ENCODE results near the gene UBE2E2.

UBE2E2 gene

DNA sequence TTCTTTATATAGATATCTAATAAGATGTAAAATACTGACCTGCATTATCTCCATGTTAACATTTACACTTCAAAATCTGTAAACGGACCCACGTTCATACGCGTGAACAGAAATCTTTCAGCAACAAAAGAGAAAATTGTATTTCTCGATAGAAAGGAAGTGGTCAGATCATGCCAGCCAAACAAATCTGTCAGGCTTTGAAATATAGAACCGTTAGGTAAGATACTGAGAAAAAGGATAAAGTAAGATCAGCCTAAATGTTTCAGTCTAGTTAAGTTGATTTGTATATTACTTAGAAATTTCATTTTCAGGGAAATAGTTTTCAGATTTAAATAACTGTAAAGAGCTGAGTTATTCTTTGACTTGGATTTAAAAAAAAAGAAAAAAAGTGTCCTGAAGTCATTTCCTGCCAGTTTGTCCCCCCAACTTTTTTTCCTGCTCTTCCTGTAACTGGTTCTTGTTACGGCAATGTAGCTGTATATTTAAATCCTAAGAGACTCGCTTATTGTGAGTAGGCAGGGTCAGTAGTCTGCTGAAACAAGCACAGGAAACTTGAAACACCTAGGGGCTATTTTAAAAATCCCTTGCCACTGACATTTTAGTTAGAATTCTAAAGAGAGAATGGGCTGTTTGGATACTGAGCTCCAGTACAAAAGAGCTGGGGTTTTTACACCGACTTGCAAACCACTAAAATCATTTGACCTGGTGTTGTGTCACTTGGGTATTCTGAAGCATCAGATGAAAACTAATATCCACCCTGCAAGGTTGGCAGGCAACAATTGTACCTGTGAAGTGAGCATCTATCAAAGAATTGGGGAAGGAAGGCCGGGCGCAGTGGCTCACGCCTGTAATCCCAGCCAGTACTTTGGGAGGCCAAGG lies 237.5 kb downstream of the UBE2E2 start:
- no peak for DNase-seq (ENCODE audit: low read depth)

GRCh38 chr3:23442598-23443383 lies 239.7 kb downstream of the UBE2E2 start:
- no peak for DNase-seq (ENCODE audit: low read depth)

- DNase-seq (ENCODE audit: low read depth): no peak
These were observed 241.3 kb downstream of the UBE2E2 start for GRCh38 chr3:23444386-23444785.

- no peak for DNase-seq (ENCODE audit: low read depth)
These were observed 243.2 kb downstream of the UBE2E2 start for GRCh38 chr3:23446301-23446700.

DNA sequence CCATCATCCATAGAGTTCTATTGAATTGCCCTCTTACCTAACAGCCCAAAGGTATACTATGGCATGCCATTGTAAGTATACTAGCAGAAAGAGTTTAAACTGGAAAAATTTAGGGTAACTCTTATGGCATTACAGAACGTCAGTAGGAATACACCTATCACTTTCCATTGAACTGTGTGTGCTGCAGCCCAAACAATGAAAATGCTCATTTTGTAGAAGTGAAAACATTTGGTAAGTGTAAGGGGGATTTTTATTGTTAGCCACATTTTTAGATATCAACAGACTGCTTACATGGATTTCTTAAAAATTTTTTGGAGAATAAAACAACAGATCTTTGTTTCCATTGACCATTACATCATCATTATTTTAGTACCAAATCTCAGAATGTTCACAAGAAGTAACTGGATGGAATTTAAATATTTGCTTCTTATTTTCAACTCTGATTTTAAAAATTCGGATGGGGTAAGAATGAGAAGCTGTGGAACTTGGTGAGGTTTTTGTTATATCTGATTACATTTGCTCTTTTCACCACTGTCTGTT lies 245.9 kb downstream of the UBE2E2 start:
- no peak for DNase-seq (ENCODE audit: low read depth)

DNA sequence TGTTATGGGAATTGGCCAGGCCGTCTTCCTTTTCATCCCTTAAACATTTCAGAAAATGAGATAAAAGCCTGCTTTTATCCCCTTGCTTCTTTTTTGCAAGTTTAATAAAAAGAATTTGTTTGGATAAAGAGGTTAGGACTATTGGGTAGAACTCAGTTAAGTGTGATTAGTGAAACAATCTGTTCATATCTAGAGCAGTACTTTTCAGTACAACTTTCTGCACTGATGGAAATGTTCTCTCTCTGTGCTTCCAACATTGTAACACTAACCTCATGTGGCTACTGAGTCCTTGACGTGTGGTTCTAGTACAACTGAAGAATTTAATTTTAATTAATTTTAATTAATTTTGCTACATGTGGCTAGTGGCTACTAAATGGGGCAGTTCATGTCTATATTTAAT lies 246.9 kb downstream of the UBE2E2 start:
- DNase-seq (ENCODE audit: low read depth): no peak

DNA sequence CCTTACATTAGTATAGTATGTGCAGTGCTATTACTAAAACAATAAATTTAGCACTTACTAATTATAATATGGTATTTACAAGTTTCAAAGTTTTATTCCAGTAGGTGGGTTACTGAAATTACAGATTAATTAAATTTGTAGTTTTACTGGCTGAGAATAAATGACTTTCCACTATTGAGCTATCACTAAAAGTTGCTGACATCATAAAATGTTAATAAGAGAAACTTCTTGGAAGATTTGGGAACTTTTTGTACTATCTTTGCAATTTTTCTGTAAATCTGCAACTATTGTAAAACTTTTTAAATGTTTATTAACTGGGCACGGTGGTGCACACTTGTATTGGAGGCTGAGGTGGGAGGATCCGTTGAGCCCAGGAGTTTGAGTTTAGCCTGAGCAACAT lies 247.7 kb downstream of the UBE2E2 start:
- DNase-seq (ENCODE audit: low read depth): no peak

DNA sequence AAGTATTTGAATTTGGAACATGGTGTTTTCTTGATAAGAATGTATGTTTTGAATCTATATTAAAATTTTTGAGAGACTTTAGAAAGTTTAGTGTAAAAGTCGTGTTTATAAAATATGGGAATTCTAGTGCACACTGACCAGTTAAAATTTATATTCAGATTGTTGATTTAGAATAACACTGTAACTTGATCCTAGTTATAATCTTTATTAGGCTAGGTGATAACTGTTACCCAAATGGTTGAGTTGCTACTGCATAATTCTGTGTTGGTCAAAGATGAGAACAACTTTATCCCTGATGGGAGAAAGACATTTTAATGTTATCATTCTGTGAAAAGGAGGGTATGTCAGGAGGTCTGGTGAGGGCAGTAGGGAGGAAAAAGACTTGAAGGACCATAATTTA lies 249.3 kb downstream of the UBE2E2 start:
- no peak for DNase-seq (ENCODE audit: low read depth)

GRCh38 chr3:23455084-23455483 lies 252.0 kb downstream of the UBE2E2 start:
- DNase-seq (ENCODE audit: low read depth): no peak

- DNase-seq (ENCODE audit: low read depth): no peak
These were observed 252.6 kb downstream of the UBE2E2 start for GRCh38 chr3:23455775-23456174.

DNA sequence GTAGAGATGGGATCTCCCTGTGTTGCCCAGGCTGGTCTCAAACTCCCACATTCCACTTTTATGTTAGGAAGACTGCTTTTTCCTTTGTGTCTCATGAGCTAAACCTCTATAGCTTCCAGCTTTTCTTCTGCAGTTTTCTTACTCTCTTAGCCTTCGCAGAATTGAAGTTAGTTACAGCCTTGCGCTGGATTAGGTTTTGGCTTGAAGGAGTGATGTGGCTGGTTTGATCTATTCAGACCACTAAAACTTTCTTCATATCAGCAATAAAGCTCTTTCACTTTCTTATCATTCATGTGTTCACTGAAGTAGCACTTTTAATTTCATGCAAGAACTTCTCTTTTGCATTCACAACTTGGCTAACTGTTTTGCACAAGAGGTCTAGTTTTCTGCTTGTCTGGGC lies 254.6 kb downstream of the UBE2E2 start:
- DNase-seq (ENCODE audit: low read depth): no peak

GRCh38 chr3:23459465-23459864 lies 256.3 kb downstream of the UBE2E2 start:
- no peak for DNase-seq (ENCODE audit: low read depth)

- no peak for DNase-seq (ENCODE audit: low read depth)
These were observed 256.9 kb downstream of the UBE2E2 start for GRCh38 chr3:23459889-23460546.

DNA sequence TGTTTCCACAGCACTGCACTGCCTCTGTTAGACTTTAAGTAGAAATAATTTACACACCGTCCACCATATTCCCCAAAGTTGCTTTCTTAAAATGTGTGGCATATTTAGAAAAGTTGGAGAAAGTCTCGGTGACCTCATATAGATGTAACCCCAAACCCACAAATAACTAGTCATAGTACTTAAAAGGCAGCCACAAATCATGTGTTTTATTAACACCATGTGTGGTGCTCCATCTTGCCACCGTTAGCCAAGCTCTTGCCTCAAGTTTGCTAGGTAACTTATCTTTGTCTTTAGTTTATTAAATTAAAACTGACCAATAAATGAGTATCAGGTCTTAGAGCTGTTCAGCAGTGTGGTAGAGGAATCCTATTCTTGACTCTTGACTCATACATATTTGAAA lies 257.9 kb downstream of the UBE2E2 start:
- no peak for DNase-seq (ENCODE audit: low read depth)

DNA sequence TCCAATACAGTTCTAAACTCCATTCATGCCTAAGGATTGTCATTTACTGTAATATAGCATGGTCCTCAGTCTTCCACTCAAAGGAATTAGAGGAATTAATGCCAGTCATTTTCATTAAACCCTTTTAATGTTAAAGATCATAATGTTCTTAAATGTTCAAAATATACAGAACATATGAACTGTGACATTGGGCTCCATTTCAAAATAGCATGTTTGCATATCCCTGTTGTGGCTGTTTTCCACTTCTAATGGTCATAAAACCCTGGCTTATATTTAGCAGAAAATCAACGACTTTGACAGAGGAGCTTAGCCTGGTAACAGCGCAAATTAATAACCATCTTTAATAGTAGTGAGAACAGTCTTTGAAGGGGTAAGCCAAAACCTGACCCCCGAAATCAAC lies 260.7 kb downstream of the UBE2E2 start:
- DNase-seq (ENCODE audit: low read depth): no peak

- DNase-seq (ENCODE audit: low read depth): no peak
These were observed 262.4 kb downstream of the UBE2E2 start for GRCh38 chr3:23465569-23465968.

DNA sequence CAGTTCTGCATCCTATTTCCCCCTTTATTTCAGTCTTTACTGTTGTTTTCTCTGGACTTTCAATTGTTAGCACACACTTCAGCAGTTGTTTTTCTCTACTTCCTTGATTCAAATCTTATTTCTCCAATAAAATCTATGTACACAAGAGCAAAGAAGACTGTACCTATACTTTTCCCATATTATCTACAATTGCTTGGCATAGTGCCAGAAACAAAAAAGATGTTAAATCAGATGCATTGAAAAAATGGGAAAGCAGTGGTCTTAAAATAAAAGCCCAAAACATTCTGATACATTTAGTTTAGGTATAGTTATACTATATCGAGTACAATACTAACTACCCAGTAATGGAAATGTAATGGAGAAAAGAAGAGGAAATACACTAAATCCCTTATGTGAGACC lies 265.1 kb downstream of the UBE2E2 start:
- DNase-seq (ENCODE audit: low read depth): no peak

DNA sequence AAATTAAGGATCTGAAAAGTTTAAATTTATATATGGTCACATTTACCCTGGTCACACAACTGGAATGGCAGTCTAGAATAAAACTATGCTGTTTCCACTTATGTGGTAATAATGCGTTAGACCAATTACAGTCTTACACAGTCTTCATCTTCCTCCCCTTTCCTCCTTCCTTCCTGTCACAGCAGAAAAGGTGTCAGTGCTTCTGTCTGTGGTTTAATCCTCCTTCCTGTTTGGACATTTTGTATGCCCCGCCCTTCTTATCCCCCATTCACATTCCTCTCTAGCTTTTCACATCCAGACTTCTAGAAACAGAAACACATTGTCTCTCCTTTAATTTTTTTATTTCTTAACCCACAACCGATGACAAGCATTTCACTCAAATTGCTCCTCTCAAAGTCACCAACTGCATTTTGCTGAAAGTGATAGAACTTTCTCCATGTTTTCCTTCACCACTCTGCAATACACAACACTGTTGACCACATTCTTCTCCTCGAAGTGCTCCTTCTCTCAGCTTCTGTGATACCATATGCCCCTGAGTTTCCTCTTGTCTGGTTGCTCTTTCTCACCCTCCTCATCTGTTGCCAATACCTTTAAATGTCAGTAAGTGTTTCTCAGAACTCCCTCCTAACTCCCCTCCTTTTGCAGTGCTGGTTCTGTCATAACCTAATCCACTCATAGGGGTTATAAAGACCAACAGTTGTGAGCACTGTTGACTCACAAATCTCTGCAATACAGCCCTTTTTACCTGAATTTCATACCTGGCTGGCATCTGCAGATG lies 271.6 kb downstream of the UBE2E2 start:
- DNase-seq (ENCODE audit: low read depth): no peak

GRCh38 chr3:23475446-23475845 lies 272.3 kb downstream of the UBE2E2 start:
- DNase-seq (ENCODE audit: low read depth): no peak

DNA sequence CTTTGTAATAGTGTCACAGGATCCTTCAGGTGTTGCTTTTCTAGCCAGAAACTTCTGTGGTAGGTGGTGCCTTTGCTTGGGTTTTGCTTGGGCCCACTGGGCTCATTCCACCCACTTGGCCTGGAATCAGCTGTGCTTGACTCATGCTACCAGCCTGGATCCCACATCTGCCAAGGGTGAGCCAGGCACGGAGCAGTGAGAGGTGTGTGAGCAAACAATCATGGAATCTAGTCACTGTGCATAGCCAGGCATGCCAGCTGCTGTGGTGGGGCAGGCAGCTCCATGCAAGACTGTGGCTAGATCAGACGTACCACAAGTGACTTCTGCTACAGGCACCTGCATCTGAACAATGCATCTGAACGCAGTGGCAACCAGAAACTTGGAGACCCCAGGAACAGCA lies 275.9 kb downstream of the UBE2E2 start:
- no peak for DNase-seq (ENCODE audit: low read depth)

DNA sequence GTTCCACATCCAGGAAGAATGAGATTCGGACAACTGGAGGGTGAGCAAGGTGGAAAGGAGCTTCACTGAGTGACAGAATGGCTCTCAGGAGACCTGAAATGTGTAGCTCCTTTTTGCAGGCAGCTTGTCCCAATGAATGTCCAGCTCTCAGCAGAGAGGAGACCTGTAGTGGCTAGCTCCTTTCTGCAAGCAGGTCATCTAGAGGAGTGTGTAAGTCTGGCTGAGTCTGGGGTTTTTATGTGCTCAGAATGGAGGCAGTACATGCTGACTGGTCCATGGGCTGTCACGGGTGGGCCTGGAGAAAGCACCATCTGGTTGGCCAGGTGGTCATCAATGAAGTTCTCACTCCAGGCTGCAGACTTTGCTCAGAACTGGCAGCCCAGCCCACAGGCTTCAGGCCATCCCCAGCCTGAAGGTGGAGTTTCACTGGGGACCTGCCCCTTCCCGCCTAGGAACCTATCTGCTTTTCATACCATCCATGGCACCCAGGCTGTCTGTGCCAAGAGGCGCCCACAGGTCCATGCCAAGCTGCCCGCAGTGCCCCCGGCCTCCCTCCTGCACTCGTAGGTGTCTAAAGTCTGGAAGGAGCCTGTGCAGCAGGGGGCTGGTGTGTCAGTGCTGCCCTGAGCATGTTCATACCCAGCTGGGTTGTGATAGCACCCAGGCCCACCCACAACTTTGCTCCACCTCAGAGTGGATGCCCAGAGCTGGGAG lies 276.6 kb downstream of the UBE2E2 start:
- no peak for DNase-seq (ENCODE audit: low read depth)
